Neutrophil (primary cell): ENCODE data around the gene ALAD.

Experiments used
- H3K27ac ChIP-seq: fragments of 200-600 bp; sonication (generic); 2 replicates; pipeline ENCODE4 v1.5.1; 2016; ENCODE audit warnings: mild to moderate bottlenecking, moderate library complexity
- H3K27me3 ChIP-seq: fragments of 200-600 bp; sonication (generic); 2 replicates; pipeline ENCODE4 v1.6.0; 2016; ENCODE audit warnings: mild to moderate bottlenecking
- H3K36me3 ChIP-seq: fragments of 200-600 bp; sonication (generic); 2 replicates; pipeline ENCODE4 v1.5.1; 2017
- H3K4me1 ChIP-seq, 2 experiments: fragments of 200-600 bp in 1 of 2; sonication (generic) in 1 of 2; 1 replicate in 1 of 2; 2 replicates in 1 of 2; pipeline versions ENCODE4 v1.5.1 to v1.6.1; 2013 to 2016; ENCODE audit warnings: low read depth in 1 of 2, low read length in 1 of 2, mild to moderate bottlenecking in 1 of 2, moderate library complexity in 1 of 2; ENCODE audit not compliant: control insufficient read depth in 1 of 2, insufficient read depth in 1 of 2
- H3K4me3 ChIP-seq, 2 experiments: fragments of 200-600 bp in 1 of 2; sonication (generic) in 1 of 2; 1 replicate in 1 of 2; 2 replicates in 1 of 2; pipeline ENCODE4 v1.5.1; 2013 to 2016; ENCODE audit warnings: low read depth in 1 of 2, low read length in 1 of 2, mild to moderate bottlenecking in 1 of 2, moderate library complexity in 1 of 2
- H3K9me3 ChIP-seq: fragments of 200-600 bp; sonication (generic); 2 replicates; pipeline ENCODE4 v1.5.1; 2016
- TF ChIP-seq, protein P1 (sequence below): fragments of 200-600 bp; sonication (generic); IDR thresholded peaks from 2 replicates; pipeline ENCODE4 v1.5.1; 2016; ENCODE audit warnings: antibody characterized with exemption

The ALAD gene

DNA sequence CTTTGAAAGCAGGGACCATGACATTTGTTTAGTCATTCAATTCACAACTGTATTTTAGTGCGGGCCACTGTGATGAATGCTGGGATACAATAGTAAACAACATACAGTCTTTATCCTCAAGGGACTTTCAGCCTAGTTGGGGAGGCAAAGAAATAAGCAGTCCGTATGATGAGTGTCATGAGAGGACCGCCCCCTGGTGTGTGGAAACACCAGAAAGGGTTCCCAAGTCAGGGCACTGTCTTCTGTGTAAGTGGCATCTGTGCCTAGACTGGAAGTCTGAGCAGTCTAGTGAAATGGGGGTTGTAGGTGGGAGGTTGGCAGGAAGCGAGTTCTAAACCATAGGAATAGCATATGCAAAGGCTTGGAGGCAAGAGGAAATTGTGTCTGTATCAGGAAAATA is 16.3 kb upstream of the ALAD start:
- Histone ChIP-seq H3K4me3 (no peak overlapping the region), H3K9me3 (no peaks in the 10 kb centered on the region), H3K4me1 (no peaks in the 10 kb centered on the region), H3K27me3 (no peaks in the 10 kb centered on the region), H3K36me3 (no peaks in the 10 kb centered on the region), H3K27ac (no peak overlapping the region)
- TF ChIP-seq, protein P1, sequence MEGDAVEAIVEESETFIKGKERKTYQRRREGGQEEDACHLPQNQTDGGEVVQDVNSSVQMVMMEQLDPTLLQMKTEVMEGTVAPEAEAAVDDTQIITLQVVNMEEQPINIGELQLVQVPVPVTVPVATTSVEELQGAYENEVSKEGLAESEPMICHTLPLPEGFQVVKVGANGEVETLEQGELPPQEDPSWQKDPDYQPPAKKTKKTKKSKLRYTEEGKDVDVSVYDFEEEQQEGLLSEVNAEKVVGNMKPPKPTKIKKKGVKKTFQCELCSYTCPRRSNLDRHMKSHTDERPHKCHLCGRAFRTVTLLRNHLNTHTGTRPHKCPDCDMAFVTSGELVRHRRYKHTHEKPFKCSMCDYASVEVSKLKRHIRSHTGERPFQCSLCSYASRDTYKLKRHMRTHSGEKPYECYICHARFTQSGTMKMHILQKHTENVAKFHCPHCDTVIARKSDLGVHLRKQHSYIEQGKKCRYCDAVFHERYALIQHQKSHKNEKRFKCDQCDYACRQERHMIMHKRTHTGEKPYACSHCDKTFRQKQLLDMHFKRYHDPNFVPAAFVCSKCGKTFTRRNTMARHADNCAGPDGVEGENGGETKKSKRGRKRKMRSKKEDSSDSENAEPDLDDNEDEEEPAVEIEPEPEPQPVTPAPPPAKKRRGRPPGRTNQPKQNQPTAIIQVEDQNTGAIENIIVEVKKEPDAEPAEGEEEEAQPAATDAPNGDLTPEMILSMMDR: no peak

DNA sequence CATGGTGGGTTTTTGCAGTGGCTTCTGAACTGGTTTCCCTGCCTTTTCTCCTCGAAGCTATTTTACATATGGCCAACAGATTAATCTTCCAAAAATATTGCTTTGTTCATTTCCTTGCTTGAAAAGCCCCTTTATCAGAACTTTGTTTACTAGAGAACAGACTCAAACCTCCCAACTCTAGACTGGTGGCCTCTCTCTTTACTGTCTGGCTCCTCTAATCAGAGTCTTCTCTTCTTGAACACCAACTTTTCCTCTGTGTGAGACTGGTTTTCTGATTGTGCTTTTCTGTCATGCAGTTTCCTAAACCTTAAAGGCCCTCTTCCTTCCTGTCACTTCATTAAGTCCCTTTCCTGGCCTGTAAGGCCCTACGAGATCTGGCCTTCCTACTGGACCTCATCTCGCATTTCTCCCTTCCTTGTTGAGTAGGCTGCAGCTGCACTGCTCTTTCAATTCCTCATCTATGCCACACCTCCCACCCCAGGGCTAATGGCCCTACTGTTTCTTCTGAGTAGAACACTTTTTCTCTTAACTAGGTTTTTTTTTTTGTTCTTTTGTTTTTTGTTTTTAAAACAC is 15.2 kb upstream of the ALAD start:
- Histone ChIP-seq H3K36me3 (no peaks in the 10 kb centered on the region), H3K27ac (no peak overlapping the region), H3K4me3 (no peak overlapping the region), H3K9me3 (no peaks in the 10 kb centered on the region), H3K4me1 (peaks cover 5 to 6% of the 10 kb centered on the region in 2 experiments), H3K27me3 (no peaks in the 10 kb centered on the region)
- TF ChIP-seq, protein P1: no peak

DNA sequence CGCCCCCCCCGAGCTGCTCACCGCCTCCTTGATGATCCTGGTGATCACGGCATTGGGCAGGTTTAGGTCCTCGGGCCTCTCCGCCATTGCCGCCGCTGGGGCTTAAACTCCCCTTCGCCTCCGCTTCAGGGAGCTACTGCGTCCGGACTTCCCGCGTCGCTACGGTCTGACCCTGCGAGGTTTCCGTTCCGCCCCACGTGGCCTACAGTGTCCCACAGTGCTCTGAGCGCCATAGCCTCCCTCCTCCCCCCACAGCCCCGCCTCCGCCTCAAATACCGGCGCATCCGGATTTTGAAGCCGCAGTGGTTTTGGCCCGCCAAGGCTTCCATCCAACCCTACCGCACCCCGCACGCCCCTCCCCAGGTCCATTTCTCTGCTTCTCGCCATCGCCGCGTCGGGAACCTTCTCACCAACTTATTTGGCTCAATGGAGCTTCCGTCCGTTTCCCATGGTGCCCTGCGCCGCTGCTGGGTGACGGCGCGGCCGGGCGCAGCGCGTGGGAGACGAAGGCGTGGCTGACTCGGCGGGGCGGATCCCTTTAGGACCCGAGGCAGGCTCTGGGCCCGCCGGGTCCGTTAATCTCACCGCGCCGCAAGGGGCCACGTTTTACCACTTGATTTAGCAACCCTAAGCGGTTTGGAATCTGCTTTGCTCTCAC is 9.3 kb upstream of the ALAD start, which contains the start of the genes C9orf43 and POLE3:
TSS of gene C9orf43 (plus strand) at position 541 of the 658 bp plus-strand sequence. CDS start 2,747 bp downstream, outside the sequence.
TSS of gene POLE3 (minus strand) at position 469 of the 658 bp plus-strand sequence. CDS start at position 87, 382 bp downstream.
- Histone ChIP-seq H3K27ac (peak within 1 kb of the TSS; percentile 96), H3K36me3 (no peaks in the 10 kb centered on the region), H3K9me3 (no peaks in the 10 kb centered on the region), H3K4me1 (peaks cover 30 to 34% of the 10 kb centered on the region in 2 experiments), H3K4me3 (peak within 1 kb of the TSS; percentile 77 to 95), H3K27me3 (no peaks in the 10 kb centered on the region)
- TF ChIP-seq, protein P1: peak; percentile 45

DNA sequence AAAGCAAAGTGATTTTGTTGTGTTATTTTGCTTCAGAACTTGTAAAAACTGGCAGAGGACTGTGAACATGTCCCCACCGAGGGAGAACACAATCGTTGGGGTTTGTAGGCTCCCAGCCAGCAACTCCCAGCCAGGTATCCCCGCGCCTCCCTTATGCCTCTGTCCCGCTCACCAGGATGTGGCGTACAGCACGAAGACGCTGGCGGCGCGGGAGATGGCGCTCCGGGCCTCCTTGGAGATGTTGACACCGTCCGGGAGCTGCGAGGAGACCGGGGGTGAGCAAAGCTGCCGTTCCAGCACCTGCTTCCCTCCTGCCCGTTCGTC is 8.8 kb upstream of the ALAD start:
- H3K27ac ChIP-seq: peak overlapping the region; percentile 96
- H3K4me3 ChIP-seq: peak overlapping the region; percentile 77 to 95
- H3K4me1 ChIP-seq: peaks cover 34 to 39% of the 10 kb centered on the region in 2 experiments
- TF ChIP-seq, protein P1: no peak
- no peaks in the 10 kb centered on the region for H3K9me3 ChIP-seq
- H3K36me3 ChIP-seq: no peaks in the 10 kb centered on the region
- H3K27me3 ChIP-seq: no peaks in the 10 kb centered on the region

DNA sequence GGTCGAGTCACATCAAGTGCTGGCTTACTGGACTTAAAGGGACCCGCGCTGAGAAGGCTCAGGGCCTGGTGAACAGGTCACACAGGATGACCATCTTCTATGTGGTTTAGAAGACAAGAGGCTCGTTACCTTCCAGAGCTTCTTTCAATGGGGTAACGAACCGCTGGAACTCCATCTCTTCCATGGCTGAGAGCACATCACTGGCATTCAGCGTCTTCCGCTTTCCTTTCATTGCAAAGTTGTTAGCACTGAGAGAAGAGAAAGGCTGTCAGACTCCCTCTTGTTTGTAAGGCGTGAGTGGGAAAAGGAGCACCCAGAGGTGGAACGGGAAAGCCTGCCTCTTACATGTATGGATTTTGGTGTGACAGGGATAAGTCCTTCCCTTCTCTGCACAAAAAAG is 8.4 kb upstream of the ALAD start:
- peaks cover 37 to 42% of the 10 kb centered on the region in 2 experiments for H3K4me1 ChIP-seq
- H3K36me3 ChIP-seq: no peaks in the 10 kb centered on the region
- H3K9me3 ChIP-seq: no peaks in the 10 kb centered on the region
- peak overlapping the region; percentile 96 for H3K27ac ChIP-seq
- H3K4me3 ChIP-seq: peak overlapping the region; percentile 77 to 95
- no peaks in the 10 kb centered on the region for H3K27me3 ChIP-seq
- TF ChIP-seq, protein P1: no peak
